Naive thymus-derived CD8-positive, alpha-beta T cell (primary cell): Measurements from ENCODE around the gene IL17RD. TPM values are rescaled to one million over a fixed set of nuclear protein-coding genes. Genes with fewer than 3 reads are reported as not detected.

ENCODE experiments used
- ATAC-seq, 2 donors: fragments of 150-1000 bp; cut with Tn5 transposase in 1 of 2; sonication (Bioruptor Pico), chemical (Tn5 transposase) in 1 of 2; 1 replicate in 1 of 2; 2 replicates in 1 of 2; pipeline ENCODE4 v1.10.0; 2021; ENCODE audit warnings: mild to moderate bottlenecking in 2 of 2, moderate library complexity in 2 of 2
- POLR2A ChIA-PET: fragments of 350-600 bp; sonication (Branson Sonifier 250); formaldehyde crosslinking; loops from one replicate; lab custom pipeline; 2021; ENCODE audit warnings: antibody characterized with exemption; lab: Charles Lee
- DNase-seq, 10 donors: peaks; one replicate each; pipeline versions ENCODE4 v3.0.0 to v3.0.0-alpha.2; 2020 to 2022
- H3K27ac Mint-ChIP-seq, 10 donors: one replicate each; pipeline ENCODE4 v1.8.0; 2020 to 2022; ENCODE audit warnings: mild to moderate bottlenecking in 10 of 10, mixed read lengths in 10 of 10, moderate library complexity in 4 of 10, inconsistent platforms in 1 of 10
- H3K27me3 Mint-ChIP-seq, 5 donors: one replicate each; pipeline ENCODE4 v1.8.0; 2021 to 2022; ENCODE audit warnings: mixed read lengths in 5 of 5
- H3K36me3 Mint-ChIP-seq, 3 donors: one replicate each; pipeline ENCODE4 v1.8.0; 2020 to 2022; ENCODE audit warnings: mixed read lengths in 3 of 3, mild to moderate bottlenecking in 2 of 3, inconsistent platforms in 1 of 3
- H3K4me1 Mint-ChIP-seq, 4 donors: one replicate each; pipeline ENCODE4 v1.8.0; 2021 to 2022; ENCODE audit warnings: mixed read lengths in 4 of 4
- H3K4me3 Mint-ChIP-seq, 10 donors: one replicate each; pipeline ENCODE4 v1.8.0; 2020 to 2022; ENCODE audit warnings: mild to moderate bottlenecking in 10 of 10, mixed read lengths in 10 of 10, moderate library complexity in 6 of 10, inconsistent platforms in 1 of 10
- H3K9me3 Mint-ChIP-seq, 9 donors: one replicate each; pipeline ENCODE4 v1.8.0; 2020 to 2022; ENCODE audit warnings: mixed read lengths in 9 of 9, mild to moderate bottlenecking in 3 of 9, inconsistent platforms in 1 of 9, moderate library complexity in 1 of 9
- polyA plus RNA-seq, 3 donors: library from polyadenylated mRNA; unstranded; fragments of 300-500 nt; fragmentation: Illumina TruSeq; gene quantifications; one replicate each; pipeline ENCODE4 v1.2.3, GENCODE V29; 2021
- total RNA-seq, 8 experiments: library from RNA in 2 of 8; stranded (reverse) in 2 of 8; gene quantifications; one replicate each; pipeline ENCODE4 v1.2.3 and lab custom pipeline; 2021 to 2026

IL17RD gene
- total RNA-seq (not detected), polyA plus RNA-seq (not detected), total RNA-seq (lab: John Stamatoyannopoulos, UW) (0 to 0.26 (median 0) reads per million in 6 experiments)

DNA sequence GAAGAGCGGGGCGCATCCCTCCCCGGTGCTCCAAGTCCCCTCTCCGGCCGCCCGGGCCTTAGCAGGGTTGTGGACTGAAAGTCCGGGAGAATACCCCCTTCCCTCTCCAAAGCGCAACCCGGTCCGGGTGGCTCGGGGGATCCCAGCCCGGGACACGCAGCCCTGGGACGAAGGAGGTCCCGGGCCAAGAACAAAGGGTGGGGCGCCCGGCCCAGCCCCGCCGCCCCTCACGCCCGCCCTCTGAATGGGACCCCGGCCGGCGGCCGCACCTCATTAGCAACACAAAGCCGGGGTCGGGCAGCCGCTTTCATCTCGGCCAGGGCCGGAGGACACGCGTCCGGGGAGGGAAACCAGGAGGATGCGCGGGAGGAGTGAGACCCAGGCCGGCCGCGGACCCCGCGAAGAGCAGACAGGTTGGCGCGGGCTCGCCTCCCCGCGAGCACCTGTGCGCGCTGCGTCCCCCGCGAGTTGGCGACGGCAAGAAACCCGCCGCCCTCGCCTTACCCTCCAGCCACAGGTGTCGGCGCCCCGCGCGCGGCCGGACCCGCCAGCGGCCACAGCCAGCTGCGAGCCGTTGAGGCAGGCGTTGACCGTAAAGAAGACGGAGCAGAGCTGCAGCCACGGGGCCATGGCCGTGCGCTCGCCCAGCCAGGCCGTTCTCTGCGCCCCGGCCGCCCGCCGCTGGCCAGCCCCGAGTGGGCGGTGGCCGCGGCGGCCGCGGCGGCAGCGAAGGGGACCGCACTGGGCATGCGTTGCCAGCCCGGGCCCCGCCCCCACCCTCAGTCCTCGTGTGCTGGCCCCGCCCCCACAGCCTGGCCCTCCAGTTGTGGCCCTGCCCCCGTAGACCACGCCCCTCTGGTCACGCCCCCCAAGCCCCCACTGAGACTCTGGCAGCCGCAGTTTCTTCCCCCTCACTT is at the start of gene IL17RD:
Gene IL17RD (minus strand): TSS at position 697 of the 917 bp plus-strand sequence. CDS start 67 bp downstream, at position 630.
- Mint-ChIP-seq H3K9me3 (no peaks in the 10 kb centered on the region), H3K27ac (peak within 1 kb of the TSS in 3 of 10 donors; percentile 53 to 86 (median 54)), H3K4me1 (peaks cover 6 to 17% (median 12%) of the 10 kb centered on the region in 4 donors), H3K36me3 (peaks cover 0 to 3% (median 0%) of the 10 kb centered on the region in 3 donors), H3K27me3 (peaks cover 45 to 89% (median 65%) of the 10 kb centered on the region in 5 donors), H3K4me3 (peak within 1 kb of the TSS; percentile 72 to 93 (median 85))
- peak; percentile 32 to 54 for ATAC-seq
- DNase-seq, result peak in 6 of 10 donors; percentile 19 to 46 (median 27)
- POLR2A ChIA-PET, result no interaction called here

DNA sequence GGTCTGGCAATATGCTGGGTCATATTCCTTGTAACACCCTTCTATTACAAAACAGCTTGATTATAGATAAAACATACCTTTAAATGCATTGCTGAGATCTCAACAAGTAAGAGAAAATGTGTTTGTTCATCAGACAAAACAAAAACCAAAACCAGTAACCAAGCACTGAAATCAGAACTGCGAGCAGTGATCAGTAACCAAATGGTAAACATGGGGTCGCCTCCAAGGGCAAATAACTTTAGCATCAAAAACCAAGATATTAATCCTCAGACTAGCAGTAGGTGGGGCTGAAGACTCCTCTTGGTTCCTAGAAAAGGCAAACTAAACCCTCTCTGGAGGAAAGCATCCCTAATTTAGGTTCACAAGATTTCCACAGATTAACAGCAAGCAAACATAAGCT is 41.3 kb upstream of the IL17RD start:
- Mint-ChIP-seq H3K9me3 (no peaks in the 10 kb centered on the region), H3K4me3 (no peak overlapping the region), H3K36me3 (no peaks in the 10 kb centered on the region), H3K27ac (no peak overlapping the region), H3K27me3 (no peaks in the 10 kb centered on the region), H3K4me1 (no peaks in the 10 kb centered on the region)
- POLR2A ChIA-PET, result no interaction called here
- no peak for ATAC-seq
- no peak for DNase-seq

DNA sequence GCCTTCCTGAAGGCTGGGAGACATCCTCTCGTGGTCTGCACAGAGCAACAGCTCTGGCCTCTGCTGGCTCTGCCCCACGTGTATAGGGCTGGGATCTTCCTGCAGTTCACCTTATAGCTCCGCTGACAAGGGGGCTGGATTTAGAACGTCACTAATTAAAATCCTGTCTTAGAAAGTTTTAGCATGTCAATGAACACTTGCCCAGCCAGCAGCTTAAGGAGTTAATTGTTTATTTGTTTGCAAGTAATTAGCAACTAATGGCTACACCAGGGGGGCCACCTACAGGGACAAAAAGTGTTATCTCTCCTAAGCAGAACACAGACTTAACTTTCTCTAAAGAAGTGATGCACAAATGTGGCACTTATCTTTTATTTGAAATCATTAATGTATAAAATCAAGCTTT is 34.7 kb upstream of the IL17RD start, which contains the start of gene HESX1:
Gene HESX1 (minus strand): TSS at position 84 of the 403 bp plus-strand sequence. CDS start 60 bp downstream, at position 24.
- Mint-ChIP-seq H3K4me1 (peaks cover 0 to 1% (median 0%) of the 10 kb centered on the region in 4 donors), H3K27me3 (peaks cover 3 to 16% (median 9%) of the 10 kb centered on the region in 5 donors), H3K27ac (no peak within 1 kb of the TSS), H3K4me3 (no peak within 1 kb of the TSS), H3K9me3 (no peaks in the 10 kb centered on the region), H3K36me3 (no peaks in the 10 kb centered on the region)
- DNase-seq, result no peak
- ATAC-seq, result no peak
- POLR2A ChIA-PET, result no interaction called here

DNA sequence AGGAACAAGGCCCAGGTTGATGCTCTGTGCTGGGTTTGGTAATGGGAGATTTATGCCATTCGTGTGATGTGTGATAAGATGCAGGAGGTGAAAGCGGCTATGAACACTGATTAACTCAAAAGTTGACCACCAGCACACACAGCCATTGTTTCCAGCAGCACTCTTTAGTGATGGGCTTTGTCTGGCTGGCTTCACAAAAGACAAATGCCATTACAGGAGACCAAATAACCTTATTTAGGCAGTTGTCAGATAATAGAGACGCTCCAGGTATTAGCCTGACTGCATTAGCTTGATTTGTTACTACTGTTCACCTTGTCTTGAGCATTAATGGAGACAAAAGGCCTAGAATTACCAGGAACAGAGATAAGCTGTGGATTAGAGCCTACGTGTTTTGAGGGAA is 29.5 kb upstream of the IL17RD start:
- no peak overlapping the region for H3K4me3 Mint-ChIP-seq
- H3K36me3 Mint-ChIP-seq, result peaks cover 0 to 1% (median 0%) of the 10 kb centered on the region in 3 donors
- H3K27me3 Mint-ChIP-seq, result peaks cover 8 to 26% (median 13%) of the 10 kb centered on the region in 5 donors
- ATAC-seq (no peak), DNase-seq (no peak)
- H3K27ac Mint-ChIP-seq, result peak overlapping the region in 1 of 10 donors; percentile 69
- H3K9me3 Mint-ChIP-seq, result no peaks in the 10 kb centered on the region
- H3K4me1 Mint-ChIP-seq, result peaks cover 0 to 1% (median 0%) of the 10 kb centered on the region in 4 donors
- POLR2A ChIA-PET, result no interaction called here

DNA sequence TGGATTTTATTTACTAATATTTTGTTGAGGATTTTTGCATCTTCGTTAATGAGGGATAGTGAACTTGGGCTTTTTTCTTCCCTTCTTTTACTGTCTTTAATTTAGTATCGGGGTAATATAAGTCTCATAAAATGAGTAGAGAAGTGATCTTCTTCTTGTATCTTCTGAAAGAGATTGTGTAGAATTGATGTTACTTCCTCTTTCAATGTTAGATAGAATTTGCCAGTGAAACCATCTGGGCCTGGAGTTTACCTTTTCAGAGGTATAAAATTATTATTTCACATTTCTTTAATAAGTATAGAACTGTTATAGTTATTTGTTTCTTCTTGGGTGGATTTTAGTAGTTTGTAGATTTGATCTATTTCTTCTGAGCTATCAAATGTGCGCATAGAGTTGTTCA is 26.9 kb upstream of the IL17RD start:
- ATAC-seq, result no peak
- DNase-seq, result no peak
- Mint-ChIP-seq H3K4me3 (no peak overlapping the region), H3K4me1 (peaks cover 0 to under 1% (median 0%) of the 10 kb centered on the region in 4 donors), H3K9me3 (no peaks in the 10 kb centered on the region), H3K36me3 (peaks cover 0 to 1% (median 0%) of the 10 kb centered on the region in 3 donors), H3K27me3 (peaks cover 8 to 21% (median 10%) of the 10 kb centered on the region in 5 donors), H3K27ac (no peak overlapping the region)
- POLR2A ChIA-PET, result no interaction called here

DNA sequence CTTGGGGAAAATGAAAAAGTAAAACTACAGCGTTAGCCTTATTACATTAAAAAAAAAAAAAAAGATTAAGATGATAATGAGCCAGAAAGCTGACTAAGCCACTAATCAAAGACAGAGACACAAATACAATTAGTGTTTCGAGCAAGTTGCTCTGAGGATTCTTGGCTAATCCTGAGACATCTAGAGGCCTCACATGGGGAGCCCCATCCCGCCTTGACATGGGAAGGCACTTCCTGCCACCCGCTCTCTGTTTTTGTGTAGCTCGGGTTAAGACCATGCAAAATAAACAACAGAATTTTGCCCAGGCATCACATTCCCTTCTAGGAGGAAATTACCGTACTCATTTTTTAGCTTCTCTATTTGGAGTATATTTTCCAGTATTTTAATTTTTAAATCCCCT is 19.4 kb upstream of the IL17RD start:
- no peak overlapping the region for H3K27ac Mint-ChIP-seq
- DNase-seq (no peak), ATAC-seq (no peak)
- no peaks in the 10 kb centered on the region for H3K36me3 Mint-ChIP-seq
- H3K4me1 Mint-ChIP-seq, result no peaks in the 10 kb centered on the region
- POLR2A ChIA-PET, result no interaction called here
- H3K9me3 Mint-ChIP-seq, result no peaks in the 10 kb centered on the region
- peaks cover 0 to 11% (median 6%) of the 10 kb centered on the region in 5 donors for H3K27me3 Mint-ChIP-seq
- no peak overlapping the region for H3K4me3 Mint-ChIP-seq

DNA sequence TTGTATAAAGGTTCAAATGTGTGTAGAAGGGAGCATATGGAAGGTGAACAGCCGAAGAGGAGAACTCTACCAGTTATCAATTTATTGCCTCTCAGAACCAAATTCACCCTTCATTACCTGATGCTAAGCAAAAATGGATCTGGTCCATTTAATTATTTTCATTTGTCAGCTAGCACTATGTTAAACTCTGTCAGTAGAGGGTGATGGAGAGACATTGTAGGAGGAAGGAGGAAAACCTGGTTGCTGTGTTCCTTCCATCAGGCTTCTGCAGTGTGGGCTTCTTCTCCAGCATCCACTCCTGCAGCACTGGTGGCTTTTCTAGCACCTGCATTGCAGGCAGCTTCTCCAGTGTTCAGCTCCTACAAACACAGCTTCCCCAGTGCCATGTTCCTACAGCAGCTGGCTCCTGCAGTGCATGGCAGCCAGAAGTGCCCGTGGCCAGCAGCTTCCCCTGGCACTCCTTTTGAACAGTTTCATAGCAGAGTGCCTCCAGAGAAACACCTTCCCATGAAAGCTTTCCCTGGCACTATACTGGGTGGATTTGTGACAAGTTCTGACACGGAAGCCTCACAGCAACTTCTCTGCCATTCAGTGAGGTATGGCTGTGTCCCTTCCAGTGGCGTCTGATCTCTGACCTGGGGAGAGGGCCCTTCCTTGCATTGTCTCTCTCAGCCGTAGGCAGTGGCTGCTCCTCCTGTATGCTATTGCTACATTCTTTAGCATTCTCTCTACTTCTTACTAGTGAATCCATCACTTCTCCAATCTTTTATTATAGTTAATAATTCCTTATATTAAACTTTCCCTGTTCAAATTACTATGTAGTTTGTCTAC is 14.6 kb upstream of the IL17RD start:
- peaks cover 0 to 3% (median 0%) of the 10 kb centered on the region in 4 donors for H3K4me1 Mint-ChIP-seq

DNA sequence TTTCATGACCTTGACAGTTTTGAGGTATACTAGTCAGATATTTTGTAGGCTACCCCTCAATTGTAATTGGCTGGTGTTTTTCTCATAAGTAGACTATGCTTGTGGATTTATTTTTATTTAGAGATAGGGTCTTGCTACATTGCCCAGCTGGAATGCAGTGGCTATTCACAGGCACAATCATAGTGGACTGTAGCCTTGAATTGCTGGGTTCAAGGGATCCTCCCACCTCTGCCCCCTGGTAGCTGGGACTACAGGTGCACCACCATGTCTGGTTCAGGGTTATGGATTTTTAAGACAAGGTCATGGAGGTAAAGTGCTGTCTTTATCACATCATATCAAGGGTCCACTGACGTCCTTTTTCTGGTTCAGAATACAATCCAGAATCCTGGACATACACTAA is 10.9 kb upstream of the IL17RD start:
- Mint-ChIP-seq H3K9me3 (no peaks in the 10 kb centered on the region), H3K4me1 (peaks cover 0 to 4% (median under 1%) of the 10 kb centered on the region in 4 donors), H3K27me3 (peaks cover 6 to 17% (median 8%) of the 10 kb centered on the region in 5 donors), H3K4me3 (no peak overlapping the region), H3K27ac (no peak overlapping the region), H3K36me3 (no peaks in the 10 kb centered on the region)
- ATAC-seq, result no peak
- no peak for DNase-seq
- POLR2A ChIA-PET, result no interaction called here

More for the DNA sequence above, 14.6 kb upstream of the IL17RD start:
- no peak overlapping the region for H3K4me3 Mint-ChIP-seq
- no peak overlapping the region for H3K27ac Mint-ChIP-seq
- H3K36me3 Mint-ChIP-seq, result no peaks in the 10 kb centered on the region
- POLR2A ChIA-PET, result no interaction called here
- H3K9me3 Mint-ChIP-seq, result no peaks in the 10 kb centered on the region
- H3K27me3 Mint-ChIP-seq, result peaks cover 4 to 14% (median 4%) of the 10 kb centered on the region in 5 donors
- DNase-seq (no peak), ATAC-seq (no peak)

DNA sequence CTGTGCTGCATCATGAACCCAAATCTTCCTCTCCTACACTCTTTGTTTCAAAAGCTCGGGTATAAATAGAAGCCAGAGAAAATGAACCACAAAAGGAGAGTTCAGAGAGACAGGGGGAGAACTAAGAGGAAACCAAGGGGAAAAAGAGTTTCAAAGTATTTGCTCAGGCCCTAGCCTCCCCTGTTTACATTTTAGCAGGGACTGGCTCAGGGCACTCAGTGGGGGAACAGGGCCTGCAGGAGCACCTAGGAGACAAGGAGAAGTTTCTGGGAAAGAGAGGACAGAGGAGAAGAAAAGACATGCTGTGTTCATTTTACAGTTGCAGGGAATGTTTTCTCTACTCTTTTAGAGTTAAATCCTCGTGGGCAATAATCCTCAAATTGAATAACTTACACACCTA is 8.5 kb upstream of the IL17RD start:
- no peak for DNase-seq
- ATAC-seq, result no peak
- Mint-ChIP-seq H3K9me3 (no peaks in the 10 kb centered on the region), H3K27ac (no peak overlapping the region), H3K36me3 (no peaks in the 10 kb centered on the region), H3K27me3 (peaks cover 15 to 33% (median 18%) of the 10 kb centered on the region in 5 donors), H3K4me3 (no peak overlapping the region), H3K4me1 (peaks cover 3 to 12% (median 7%) of the 10 kb centered on the region in 4 donors)
- POLR2A ChIA-PET, result no interaction called here

DNA sequence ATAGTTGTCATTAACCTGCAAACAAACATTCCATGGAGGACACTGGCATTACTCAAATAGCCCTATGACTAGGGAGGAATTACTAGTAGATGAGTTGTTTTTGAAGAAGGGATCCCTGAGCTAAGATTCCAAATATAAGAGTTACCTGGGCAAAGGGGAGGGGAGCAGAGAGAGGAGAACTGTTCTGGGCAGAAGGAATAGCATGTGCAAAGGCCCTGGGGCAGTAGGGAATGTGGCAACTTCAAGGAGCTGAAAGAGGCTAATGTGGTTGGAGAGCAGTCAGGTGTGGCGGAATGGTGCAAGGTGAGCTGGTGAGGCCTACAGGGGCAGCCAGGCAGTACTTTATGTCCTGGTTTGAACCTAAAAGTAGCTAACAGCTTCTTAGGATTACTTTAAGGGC is 5.8 kb upstream of the IL17RD start:
- H3K36me3 Mint-ChIP-seq, result no peaks in the 10 kb centered on the region
- DNase-seq, result no peak
- H3K4me1 Mint-ChIP-seq, result peaks cover 3 to 12% (median 7%) of the 10 kb centered on the region in 4 donors
- H3K27me3 Mint-ChIP-seq, result peaks cover 36 to 51% (median 42%) of the 10 kb centered on the region in 5 donors
- H3K9me3 Mint-ChIP-seq, result no peaks in the 10 kb centered on the region
- POLR2A ChIA-PET, result no interaction called here
- ATAC-seq, result no peak
- peak overlapping the region in 1 of 10 donors; percentile 45 for H3K27ac Mint-ChIP-seq
- peak overlapping the region in 4 of 10 donors; percentile 9 to 65 (median 12) for H3K4me3 Mint-ChIP-seq

DNA sequence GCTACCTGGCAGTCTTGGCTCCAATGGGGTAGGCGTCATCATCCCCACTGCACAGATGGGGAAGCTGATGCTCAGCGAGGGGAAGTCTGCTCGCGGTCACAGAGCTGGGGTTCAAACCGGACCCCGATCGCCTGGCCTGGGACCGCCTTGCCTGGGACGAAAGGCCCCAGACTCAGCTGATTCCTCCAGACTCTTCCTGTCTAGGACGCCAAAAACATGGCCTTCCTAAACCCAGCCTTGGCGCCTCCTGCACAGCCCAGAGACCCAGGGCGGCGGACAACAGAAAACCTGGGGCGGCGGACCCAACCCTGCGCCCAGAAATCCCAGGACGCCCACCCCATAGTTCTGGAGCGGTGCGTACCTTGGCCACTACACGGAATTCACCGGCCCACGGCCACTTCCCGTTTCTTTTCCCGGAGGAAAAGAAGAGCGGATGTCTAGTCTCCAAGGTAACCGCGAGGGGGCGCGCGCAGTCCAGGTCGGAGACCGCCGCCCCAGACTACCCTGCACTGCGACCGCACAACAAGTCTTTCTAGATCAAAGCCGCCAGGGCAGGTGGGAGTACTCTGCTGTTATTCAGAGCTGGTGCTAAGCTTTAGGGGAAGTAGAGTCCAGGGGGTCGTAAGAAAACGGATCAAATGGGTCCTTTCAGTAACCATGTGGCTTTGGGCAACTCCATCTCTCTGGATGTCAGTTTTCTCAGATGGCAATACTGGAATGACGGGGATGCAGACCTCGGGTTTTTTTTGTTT is 4.9 kb upstream of the IL17RD start:
- H3K36me3 Mint-ChIP-seq, result no peaks in the 10 kb centered on the region
- peaks cover 3 to 14% (median 10%) of the 10 kb centered on the region in 4 donors for H3K4me1 Mint-ChIP-seq
- peak; percentile 91 to 95 for ATAC-seq
- H3K4me3 Mint-ChIP-seq, result peak overlapping the region; percentile 41 to 76 (median 57)
- H3K27me3 Mint-ChIP-seq, result peaks cover 40 to 58% (median 46%) of the 10 kb centered on the region in 5 donors
- POLR2A ChIA-PET, result no interaction called here
- no peak overlapping the region for H3K27ac Mint-ChIP-seq
- H3K9me3 Mint-ChIP-seq, result no peaks in the 10 kb centered on the region
- DNase-seq, result peak; percentile 37 to 79 (median 61)

DNA sequence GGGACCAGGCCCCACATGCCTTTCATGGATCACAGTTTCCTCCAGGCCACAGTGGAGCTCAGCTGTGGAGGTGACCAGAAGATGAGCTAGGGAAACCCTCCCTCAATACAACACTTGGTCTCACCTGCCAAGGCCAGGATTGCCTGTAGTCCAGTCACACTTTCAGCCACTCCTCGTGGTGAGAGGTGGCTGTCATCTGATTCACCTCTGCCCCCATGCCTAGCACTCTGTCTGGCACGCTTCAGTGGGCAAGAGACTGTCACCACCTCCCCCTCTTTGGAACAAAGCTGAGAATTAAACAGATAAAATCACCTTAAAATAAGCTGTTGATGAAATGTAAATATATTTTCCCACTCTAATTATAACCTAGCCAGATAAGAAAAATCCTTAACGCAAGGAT is 4.0 kb upstream of the IL17RD start:
- Mint-ChIP-seq H3K36me3 (peaks cover 0 to 3% (median 0%) of the 10 kb centered on the region in 3 donors), H3K9me3 (no peaks in the 10 kb centered on the region), H3K4me1 (peaks cover 6 to 20% (median 13%) of the 10 kb centered on the region in 4 donors), H3K27ac (no peak overlapping the region), H3K4me3 (peak overlapping the region in 6 of 10 donors; percentile 0 to 61 (median 23)), H3K27me3 (peaks cover 42 to 65% (median 50%) of the 10 kb centered on the region in 5 donors)
- no peak for ATAC-seq
- POLR2A ChIA-PET, result no interaction called here
- no peak for DNase-seq
